ENCODE results near the gene TSR3.
"Not testable (repeated sequence)": the region's sequence is repeated elsewhere in the genome, so short reads cannot be mapped to it uniquely, and the experiment has no call there.

Gene TSR3

GRCh38 chr16:1332618-1333148 is 19.0 kb downstream of the TSR3 start:
- no peak for TF ChIP-seq PATZ1 (CRISPR knock-in tag; IDR thresholded peaks at IDR 0.05; ENCODE audit: borderline replicate concordance)
- TF ChIP-seq GLIS3 (CRISPR knock-in tag; IDR thresholded peaks at IDR 0.05) = no peak
- TF ChIP-seq, protein P1, sequence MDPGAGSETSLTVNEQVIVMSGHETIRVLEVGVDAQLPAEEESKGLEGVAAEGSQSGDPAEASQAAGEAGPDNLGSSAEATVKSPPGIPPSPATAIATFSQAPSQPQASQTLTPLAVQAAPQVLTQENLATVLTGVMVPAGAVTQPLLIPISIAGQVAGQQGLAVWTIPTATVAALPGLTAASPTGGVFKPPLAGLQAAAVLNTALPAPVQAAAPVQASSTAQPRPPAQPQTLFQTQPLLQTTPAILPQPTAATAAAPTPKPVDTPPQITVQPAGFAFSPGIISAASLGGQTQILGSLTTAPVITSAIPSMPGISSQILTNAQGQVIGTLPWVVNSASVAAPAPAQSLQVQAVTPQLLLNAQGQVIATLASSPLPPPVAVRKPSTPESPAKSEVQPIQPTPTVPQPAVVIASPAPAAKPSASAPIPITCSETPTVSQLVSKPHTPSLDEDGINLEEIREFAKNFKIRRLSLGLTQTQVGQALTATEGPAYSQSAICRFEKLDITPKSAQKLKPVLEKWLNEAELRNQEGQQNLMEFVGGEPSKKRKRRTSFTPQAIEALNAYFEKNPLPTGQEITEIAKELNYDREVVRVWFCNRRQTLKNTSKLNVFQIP (CRISPR knock-in tag; IDR thresholded peaks at IDR 0.05; ENCODE audit: borderline replicate concordance, low read depth) = no peak
- TF ChIP-seq ZFP30 (CRISPR knock-in tag; IDR thresholded peaks at IDR 0.05) = no peak
- TF ChIP-seq CSDC2 (CRISPR knock-in tag; IDR thresholded peaks at IDR 0.05) = no peak
- no peak for TF ChIP-seq BACH2 (CRISPR knock-in tag; IDR thresholded peaks at IDR 0.05; ENCODE audit: borderline replicate concordance)
- no peak for TF ChIP-seq OSR1 (CRISPR knock-in tag; IDR thresholded peaks at IDR 0.05)
- ATAC-seq = no peak

GRCh38 chr16:1331712-1332617 is 19.7 kb downstream of the TSR3 start:
- no peak for TF ChIP-seq OSR1 (CRISPR knock-in tag; IDR thresholded peaks at IDR 0.05)
- TF ChIP-seq ZFP3 (CRISPR knock-in tag; IDR thresholded peaks at IDR 0.05) = no peak
- peak; percentile 31 for ATAC-seq

GRCh38 chr16:1330931-1331711 is 20.6 kb downstream of the TSR3 start:
- ATAC-seq = no peak
- no peak for TF ChIP-seq ZFP3 (CRISPR knock-in tag; IDR thresholded peaks at IDR 0.05)
- TF ChIP-seq GLIS3 (CRISPR knock-in tag; IDR thresholded peaks at IDR 0.05) = no peak
- TF ChIP-seq, protein P2, sequence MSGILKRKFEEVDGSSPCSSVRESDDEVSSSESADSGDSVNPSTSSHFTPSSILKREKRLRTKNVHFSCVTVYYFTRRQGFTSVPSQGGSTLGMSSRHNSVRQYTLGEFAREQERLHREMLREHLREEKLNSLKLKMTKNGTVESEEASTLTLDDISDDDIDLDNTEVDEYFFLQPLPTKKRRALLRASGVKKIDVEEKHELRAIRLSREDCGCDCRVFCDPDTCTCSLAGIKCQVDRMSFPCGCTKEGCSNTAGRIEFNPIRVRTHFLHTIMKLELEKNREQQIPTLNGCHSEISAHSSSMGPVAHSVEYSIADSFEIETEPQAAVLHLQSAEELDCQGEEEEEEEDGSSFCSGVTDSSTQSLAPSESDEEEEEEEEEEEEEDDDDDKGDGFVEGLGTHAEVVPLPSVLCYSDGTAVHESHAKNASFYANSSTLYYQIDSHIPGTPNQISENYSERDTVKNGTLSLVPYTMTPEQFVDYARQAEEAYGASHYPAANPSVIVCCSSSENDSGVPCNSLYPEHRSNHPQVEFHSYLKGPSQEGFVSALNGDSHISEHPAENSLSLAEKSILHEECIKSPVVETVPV (CRISPR knock-in tag; IDR thresholded peaks at IDR 0.05) = no peak
- TF ChIP-seq CSDC2 (CRISPR knock-in tag; IDR thresholded peaks at IDR 0.05) = no peak
- no peak for TF ChIP-seq TCF4 (CRISPR knock-in tag; IDR thresholded peaks at IDR 0.05; ENCODE audit: borderline replicate concordance)
- no peak for TF ChIP-seq ZC3H10 (CRISPR knock-in tag; IDR thresholded peaks at IDR 0.05)
- TF ChIP-seq TOX (CRISPR knock-in tag; IDR thresholded peaks at IDR 0.05; ENCODE audit: borderline replicate concordance) = no peak
- TF ChIP-seq, protein P1 (CRISPR knock-in tag; IDR thresholded peaks at IDR 0.05; ENCODE audit: borderline replicate concordance, low read depth) = no peak
- TF ChIP-seq ZFP30 (CRISPR knock-in tag; IDR thresholded peaks at IDR 0.05) = no peak
- TF ChIP-seq BACH2 (CRISPR knock-in tag; IDR thresholded peaks at IDR 0.05; ENCODE audit: borderline replicate concordance) = no peak
- TF ChIP-seq ISL1 (CRISPR knock-in tag; IDR thresholded peaks at IDR 0.05) = no peak
- TF ChIP-seq ZNF70 (CRISPR knock-in tag; IDR thresholded peaks at IDR 0.05) = no peak

DNA sequence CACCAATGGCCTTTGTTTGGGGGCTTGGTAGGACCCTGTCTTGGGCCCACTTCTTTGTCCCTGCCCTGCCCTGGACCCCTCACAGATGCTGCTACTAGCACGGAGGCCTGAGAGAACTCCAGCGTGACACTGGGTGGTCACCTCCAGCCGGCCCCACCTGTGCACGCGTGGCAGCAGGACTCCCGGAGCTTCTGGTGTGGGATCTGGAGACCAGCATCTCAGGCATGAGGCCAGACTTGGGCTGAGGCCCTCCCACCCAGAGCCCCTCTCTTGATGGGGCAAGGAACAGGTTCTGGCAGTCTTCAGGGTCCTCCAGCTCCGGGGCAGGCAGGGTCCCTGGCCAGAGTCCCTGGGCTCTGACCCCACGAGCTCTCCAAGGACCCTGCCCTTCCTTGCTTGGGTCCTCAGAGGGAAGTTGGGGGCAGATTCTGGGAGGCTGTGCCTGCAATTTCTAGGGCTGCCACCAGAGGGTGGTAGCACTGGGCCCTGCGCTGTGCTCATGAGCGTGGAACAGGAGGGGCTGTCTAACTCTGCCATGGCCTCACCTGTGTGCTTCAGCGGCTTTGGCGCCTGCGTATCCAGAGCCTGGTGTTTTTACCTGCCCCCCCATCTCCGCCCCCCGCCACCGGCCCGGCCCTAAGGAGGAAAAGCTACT is 21.3 kb downstream of the TSR3 start:
- TF ChIP-seq PATZ1 (CRISPR knock-in tag; IDR thresholded peaks at IDR 0.05; ENCODE audit: borderline replicate concordance) (no peak), SNAI2 (CRISPR knock-in tag; IDR thresholded peaks at IDR 0.05) (no peak)
- no peak for ATAC-seq

DNA sequence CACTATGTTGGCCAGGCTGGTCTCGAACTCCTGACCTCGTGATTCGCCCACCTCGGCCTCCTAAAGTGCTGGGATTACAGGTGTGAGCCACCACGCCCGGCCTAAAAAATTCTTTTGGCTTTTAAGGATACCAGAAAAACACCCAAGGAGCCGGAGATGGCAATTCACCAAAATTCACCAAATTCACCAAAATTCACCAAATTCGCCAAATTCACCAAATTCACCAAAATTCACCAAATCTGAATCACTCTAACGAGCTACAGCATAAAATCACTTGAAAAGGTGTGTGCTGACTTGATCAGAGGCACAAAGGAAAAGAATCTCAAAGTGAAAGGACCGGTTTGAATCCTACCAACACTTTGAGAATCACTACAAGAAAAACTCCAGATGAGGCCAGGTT is 22.7 kb downstream of the TSR3 start:
- not testable (repeated sequence) for ATAC-seq

- not testable (repeated sequence) for ATAC-seq
Observed at GRCh38 chr16:1328136-1328535, 23.5 kb downstream of the TSR3 start.
